Urinary bladder (tissue), 4 donors: ENCODE measurements around the gene KIZ. TPM values are rescaled to one million over a fixed set of nuclear protein-coding genes. Genes with fewer than 3 reads are reported as not detected.

ENCODE experiments used
- DNase-seq: peaks from one replicate; pipeline ENCODE4 v3.0.0-alpha.2; 2015; ENCODE audit errors: extremely low spot score
- H3K27ac ChIP-seq: one replicate; pipeline ENCODE4 v1.5.1; 2013; ENCODE audit warnings: low read depth, mild to moderate bottlenecking, moderate library complexity
- H3K36me3 ChIP-seq: one replicate; pipeline ENCODE4 v1.6.1; 2013; ENCODE audit warnings: mild to moderate bottlenecking, moderate library complexity; ENCODE audit not compliant: insufficient read depth
- H3K4me1 ChIP-seq: one replicate; pipeline ENCODE4 v1.6.1; 2013; ENCODE audit warnings: mild to moderate bottlenecking, moderate library complexity; ENCODE audit not compliant: insufficient read depth
- H3K4me3 ChIP-seq: one replicate; pipeline ENCODE4 v1.5.1; 2013; ENCODE audit warnings: low read depth, low read length
- WGBS: extraction: QIAGEN DNeasy Blood & Tissue Kit; methylation state at CpG from one replicate; pipeline ENCODE4 v1.1.7; 2013; 5-methylcytosine and 5-hydroxymethylcytosine counted together
- polyA plus RNA-seq: library from polyadenylated mRNA; stranded (reverse); fragments of 200-250 nt; gene quantifications from one replicate; pipeline ENCODE4 v1.2.3, GENCODE V29; 2013
- total RNA-seq: library from RNA; depleted of rRNA; stranded (reverse); fragments of >200 nt; gene quantifications from one replicate; pipeline ENCODE4 v1.2.3, GENCODE V29; 2014
- donor health status: healthy with polysubstance abuse.
- donor health status: healthy.

Gene KIZ
- total and polyA plus RNA-seq, 2 donors, result 32.9 to 38.1 TPM

GRCh38 chr20:21137078-21137477, 11.2 kb downstream of the KIZ start:
- H3K36me3 ChIP-seq, result peaks cover 4% of the 10 kb centered on the region
- WGBS, result 85% methylated on average over 1 of the region's 1 CpG
- no peak for DNase-seq

GRCh38 chr20:21139881-21140566, 14.1 kb downstream of the KIZ start:
- DNase-seq, result no peak
- Histone ChIP-seq H3K36me3 (peaks cover 2% of the 10 kb centered on the region), H3K27ac (no peak overlapping the region), H3K4me3 (no peak overlapping the region), H3K4me1 (no peaks in the 10 kb centered on the region)
- 80% methylated on average over 3 of the region's 3 CpGs for WGBS

More at GRCh38 chr20:21137078-21137477, 11.2 kb downstream of the KIZ start:
- H3K4me3 ChIP-seq, result no peak overlapping the region
- no peaks in the 10 kb centered on the region for H3K4me1 ChIP-seq
- no peak overlapping the region for H3K27ac ChIP-seq

DNA sequence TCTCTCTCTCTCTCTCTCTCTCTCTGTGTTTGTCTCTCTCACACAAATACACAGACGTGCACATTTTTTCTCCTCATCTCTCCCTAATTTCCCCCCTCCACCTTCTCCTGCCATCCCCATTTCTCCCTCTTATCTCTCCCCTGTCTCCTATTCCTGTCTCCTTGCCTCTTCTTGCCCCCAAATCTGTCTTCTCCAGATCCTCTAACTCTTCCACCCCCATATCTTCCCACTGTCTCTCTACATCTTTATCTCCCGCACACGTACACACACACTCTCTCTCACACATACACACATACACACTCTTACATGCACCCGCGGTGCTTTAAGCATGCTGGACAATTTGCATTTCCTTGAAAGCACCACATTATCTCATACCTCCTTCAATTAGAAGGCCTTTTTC, 15.9 kb downstream of the KIZ start:
- WGBS, result 68% methylated on average over 5 of the region's 5 CpGs
- no peak for DNase-seq
- H3K27ac ChIP-seq, result no peak overlapping the region
- no peak overlapping the region for H3K4me3 ChIP-seq
- peaks cover 4% of the 10 kb centered on the region for H3K36me3 ChIP-seq
- H3K4me1 ChIP-seq, result no peaks in the 10 kb centered on the region

DNA sequence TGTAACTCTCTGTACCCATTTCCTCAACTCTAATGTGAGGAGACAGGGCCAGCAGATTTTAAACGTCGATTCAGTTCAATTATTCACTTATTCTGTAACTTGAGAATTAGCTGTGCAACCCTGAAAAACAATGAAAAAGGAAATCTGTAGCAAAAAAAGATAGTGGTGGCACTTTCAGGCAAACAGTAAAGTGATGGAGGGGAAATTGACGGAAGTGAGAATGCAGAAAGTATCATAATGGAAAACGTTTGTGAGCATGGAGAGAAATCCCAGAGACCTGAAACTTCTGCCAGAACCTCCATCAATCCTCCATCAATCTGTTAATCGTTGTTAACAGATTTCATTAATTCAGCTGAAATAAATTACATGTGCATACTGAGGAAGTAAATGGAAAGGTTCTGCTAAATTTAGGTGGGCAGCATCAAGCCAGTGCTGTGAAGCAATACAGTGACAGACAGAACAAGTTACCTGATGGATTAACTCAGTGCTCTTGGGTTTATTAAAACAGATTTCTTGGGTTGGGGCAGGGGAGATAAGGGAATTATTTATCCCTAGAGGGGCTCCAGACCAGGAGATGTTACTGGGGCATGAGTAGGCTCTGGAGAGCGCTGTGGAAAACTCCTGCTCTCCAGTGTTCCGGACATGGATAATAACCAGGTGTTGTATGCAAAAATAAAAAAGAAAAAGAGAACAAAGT, 17.5 kb downstream of the KIZ start:
- H3K4me1 ChIP-seq, result no peaks in the 10 kb centered on the region
- no peak for DNase-seq
- H3K27ac ChIP-seq, result no peak overlapping the region
- H3K36me3 ChIP-seq, result peaks cover 4% of the 10 kb centered on the region
- H3K4me3 ChIP-seq, result no peak overlapping the region
- WGBS, result 88% methylated on average over 7 of the region's 7 CpGs

- peaks cover 4% of the 10 kb centered on the region for H3K36me3 ChIP-seq
- H3K4me1 ChIP-seq, result no peaks in the 10 kb centered on the region
- no peak for DNase-seq
- no peak overlapping the region for H3K4me3 ChIP-seq
- 76% methylated on average over 3 of the region's 3 CpGs for WGBS
- H3K27ac ChIP-seq, result no peak overlapping the region
These were observed 19.5 kb downstream of the KIZ start for GRCh38 chr20:21145424-21145823.

DNA sequence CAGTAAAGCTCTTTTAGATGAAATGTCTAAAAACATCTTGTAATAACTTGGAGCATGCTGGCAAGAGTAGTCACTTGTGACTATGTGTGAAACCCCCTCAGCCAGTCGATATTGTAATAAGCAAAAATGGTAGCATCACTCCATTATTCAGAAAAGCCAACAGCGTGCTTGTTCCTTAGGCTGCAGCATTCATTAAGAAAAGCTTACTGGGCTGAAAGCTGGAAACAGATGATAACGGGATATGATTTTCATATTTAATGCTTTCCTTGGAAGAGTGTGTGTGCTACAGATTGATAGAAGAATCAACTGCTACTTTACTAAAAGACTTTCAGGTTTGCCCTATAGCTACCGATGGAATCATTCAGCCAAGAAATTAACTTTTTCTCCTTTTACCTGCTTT, 20.3 kb downstream of the KIZ start:
- Histone ChIP-seq H3K27ac (no peak overlapping the region), H3K36me3 (peaks cover 4% of the 10 kb centered on the region), H3K4me3 (no peak overlapping the region), H3K4me1 (no peaks in the 10 kb centered on the region)
- no peak for DNase-seq
- WGBS, result 87% methylated on average over 4 of the region's 4 CpGs

DNA sequence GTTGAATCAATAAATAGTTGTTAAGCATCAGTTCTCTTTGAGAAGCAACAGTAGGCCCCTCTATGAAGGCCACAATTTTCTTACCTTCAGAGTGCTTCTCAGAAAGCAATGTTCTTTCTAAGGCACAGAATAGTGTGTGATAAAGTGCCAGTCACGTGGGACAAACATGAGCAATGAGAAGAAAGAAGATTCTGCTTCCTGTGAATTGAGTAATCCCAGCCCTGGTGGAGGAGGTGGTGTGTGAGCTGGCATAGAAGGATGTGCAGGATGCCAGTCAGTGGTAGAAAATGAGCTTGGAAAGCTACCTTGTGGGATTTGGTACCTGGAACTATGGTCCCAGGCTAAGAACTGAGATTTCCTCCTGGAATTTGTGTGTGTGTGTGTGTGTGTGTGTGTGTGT, 21.7 kb downstream of the KIZ start:
- 90% methylated on average over 1 of the region's 1 CpG for WGBS
- no peak for DNase-seq
- peaks cover 2% of the 10 kb centered on the region for H3K36me3 ChIP-seq

DNA sequence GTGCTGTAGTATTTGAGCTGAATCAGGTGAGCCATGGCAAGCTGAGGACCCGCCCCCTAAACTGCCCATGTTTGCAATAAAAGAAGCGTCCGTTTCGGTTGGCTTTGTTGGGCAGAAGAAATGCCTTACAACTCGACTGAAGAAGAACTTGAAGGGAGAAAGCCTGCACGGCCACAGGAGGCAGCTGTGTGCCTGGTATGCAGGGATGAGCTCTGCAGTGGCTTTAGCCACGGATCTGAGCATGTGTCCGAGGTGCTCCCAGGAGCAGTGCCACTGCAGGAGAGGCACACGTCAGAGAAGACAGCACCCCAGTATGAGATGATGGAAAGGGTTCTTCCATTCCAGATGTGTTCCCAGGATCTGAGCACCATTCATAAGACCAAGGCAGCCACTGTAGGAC, 23.5 kb downstream of the KIZ start:
- peaks cover 2% of the 10 kb centered on the region for H3K36me3 ChIP-seq
- DNase-seq, result no peak
- H3K27ac ChIP-seq, result no peak overlapping the region
- 83% methylated on average over 9 of the region's 9 CpGs for WGBS
- no peaks in the 10 kb centered on the region for H3K4me1 ChIP-seq
- H3K4me3 ChIP-seq, result no peak overlapping the region

More for the DNA sequence above, 21.7 kb downstream of the KIZ start:
- no peak overlapping the region for H3K4me3 ChIP-seq
- H3K4me1 ChIP-seq, result no peaks in the 10 kb centered on the region
- no peak overlapping the region for H3K27ac ChIP-seq

- no peak overlapping the region for H3K27ac ChIP-seq
- no peaks in the 10 kb centered on the region for H3K36me3 ChIP-seq
- H3K4me1 ChIP-seq, result no peaks in the 10 kb centered on the region
- WGBS, result 84% methylated on average over 5 of the region's 5 CpGs
- no peak for DNase-seq
- no peak overlapping the region for H3K4me3 ChIP-seq
These were observed 25.9 kb downstream of the KIZ start for GRCh38 chr20:21151791-21152190.

DNA sequence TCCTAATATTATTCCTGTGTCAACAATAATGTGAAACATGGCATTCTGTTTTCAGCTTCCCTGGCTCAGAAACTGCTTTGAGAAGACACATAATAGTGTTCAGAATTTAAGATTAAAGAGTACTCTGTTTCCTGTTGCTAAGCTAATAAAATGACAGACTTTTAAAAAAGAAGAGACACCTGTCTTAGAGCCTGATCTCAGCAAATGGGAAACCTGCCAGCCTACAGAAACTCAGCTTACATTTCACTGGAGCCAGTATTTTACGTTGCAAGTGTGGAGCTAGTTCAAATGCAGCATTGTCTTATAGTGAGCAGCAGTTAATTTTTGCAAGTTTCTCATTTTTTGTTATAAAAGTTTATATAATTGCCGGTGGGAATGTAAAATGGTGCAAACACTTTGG, 28.8 kb downstream of the KIZ start:
- no peaks in the 10 kb centered on the region for H3K4me1 ChIP-seq
- WGBS, result 34% methylated on average over 2 of the region's 2 CpGs
- no peak overlapping the region for H3K4me3 ChIP-seq
- no peak for DNase-seq
- H3K27ac ChIP-seq, result no peak overlapping the region
- H3K36me3 ChIP-seq, result no peaks in the 10 kb centered on the region

DNA sequence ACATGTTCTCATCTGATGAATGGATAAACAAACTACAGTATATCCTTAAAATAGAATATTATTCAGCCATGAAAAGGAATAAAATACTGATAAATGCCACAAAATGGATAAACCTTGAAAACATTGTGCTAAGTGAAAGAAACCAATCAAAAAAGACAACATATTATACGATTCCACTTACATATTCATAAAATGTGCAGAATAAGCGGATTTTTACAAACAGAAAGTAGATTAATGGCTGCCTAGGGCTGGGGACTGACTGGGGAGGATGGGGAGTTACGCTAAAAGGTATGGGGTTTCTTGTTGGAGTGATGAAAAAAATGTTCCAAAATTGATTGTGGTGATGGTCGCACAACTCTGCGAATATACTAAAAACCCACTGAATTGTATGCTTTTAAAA, 29.4 kb downstream of the KIZ start:
- Histone ChIP-seq H3K4me1 (no peaks in the 10 kb centered on the region), H3K27ac (no peak overlapping the region), H3K36me3 (no peaks in the 10 kb centered on the region), H3K4me3 (no peak overlapping the region)
- no peak for DNase-seq
- 98% methylated on average over 5 of the region's 5 CpGs for WGBS

DNA sequence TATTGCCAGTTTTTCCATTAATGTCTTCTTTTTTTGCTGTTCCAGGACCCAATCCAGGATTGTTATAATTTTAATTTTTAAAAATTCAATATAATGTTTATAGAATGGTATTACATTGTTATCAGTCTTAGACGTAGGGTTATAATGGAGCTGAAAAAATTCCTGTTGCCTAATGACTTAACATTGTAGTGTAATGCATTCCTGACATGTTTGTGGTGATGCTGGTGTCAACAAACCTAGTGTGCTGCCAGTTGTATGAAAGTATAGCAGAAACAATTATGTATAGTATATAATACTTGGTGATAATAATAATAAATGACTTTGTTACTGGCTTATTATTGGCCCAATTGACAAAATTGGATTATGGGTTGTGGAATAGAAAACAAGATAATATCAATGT, 30.4 kb downstream of the KIZ start:
- no peak overlapping the region for H3K4me3 ChIP-seq
- no peaks in the 10 kb centered on the region for H3K36me3 ChIP-seq
- H3K4me1 ChIP-seq, result no peaks in the 10 kb centered on the region
- no peak for DNase-seq
- H3K27ac ChIP-seq, result no peak overlapping the region
- WGBS, result 34% methylated on average over 1 of the region's 1 CpG

GRCh38 chr20:21157006-21157405, 31.1 kb downstream of the KIZ start:
- H3K27ac ChIP-seq, result no peak overlapping the region
- WGBS, result 61% methylated on average over 4 of the region's 4 CpGs
- H3K4me3 ChIP-seq, result no peak overlapping the region
- no peak for DNase-seq
- H3K4me1 ChIP-seq, result no peaks in the 10 kb centered on the region
- H3K36me3 ChIP-seq, result no peaks in the 10 kb centered on the region

DNA sequence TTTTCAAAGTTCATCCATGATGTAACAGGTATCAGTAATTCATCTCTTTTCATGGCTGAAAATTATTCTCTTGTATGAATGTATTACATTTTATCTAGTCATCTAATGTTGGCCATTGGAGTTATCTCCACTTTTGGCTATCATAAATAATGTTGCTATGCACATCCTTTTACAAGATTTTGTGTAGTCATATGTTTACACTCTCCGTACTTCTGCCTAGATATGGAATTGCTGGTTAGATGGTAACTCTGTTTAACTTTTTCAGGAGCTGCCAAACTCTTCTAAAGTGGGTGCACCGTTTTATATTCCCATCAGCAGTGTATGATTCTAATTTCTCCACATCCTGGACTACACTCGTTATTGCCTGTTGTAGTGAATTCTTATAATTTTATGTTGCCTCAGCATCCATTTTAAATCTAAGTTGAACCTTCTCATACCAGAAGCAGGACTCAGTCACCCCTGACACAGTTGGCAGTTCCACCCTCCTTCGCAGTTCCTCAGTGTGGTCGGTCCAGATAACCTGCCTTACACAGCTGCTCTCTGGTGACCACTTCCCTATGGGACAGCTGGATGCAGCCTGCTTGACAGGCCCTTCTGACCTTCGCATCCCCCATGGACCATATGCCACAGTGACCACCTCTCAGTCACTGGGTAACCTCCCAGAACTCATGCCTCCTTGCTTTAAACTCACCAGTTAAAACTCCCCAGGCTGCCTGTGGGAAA, 33.9 kb downstream of the KIZ start:
- 32% methylated on average over 6 of the region's 6 CpGs for WGBS
- no peak for DNase-seq
- H3K27ac ChIP-seq, result peak overlapping the region; percentile 11
- H3K4me1 ChIP-seq, result no peaks in the 10 kb centered on the region
- H3K36me3 ChIP-seq, result peaks cover 3% of the 10 kb centered on the region
- no peak overlapping the region for H3K4me3 ChIP-seq
